B cell (primary cell): ENCODE measurements around the gene RPL37A. TPM values are rescaled to one million over a fixed set of nuclear protein-coding genes. Genes with fewer than 3 reads are reported as not detected.

Source experiments
- ATAC-seq: fragments of 200-7000 bp; cut with Tn5 transposase; one replicate; pipeline ENCODE4 v1.10.0; 2021; ENCODE audit warnings: low read depth, mild to moderate bottlenecking, moderate number of reproducible peaks, moderate library complexity
- CTCF ChIA-PET: fragments of 350-600 bp; sonication (Branson Sonifier 250); formaldehyde crosslinking; loops from one replicate; lab custom pipeline; 2021; ENCODE audit warnings: antibody characterized with exemption, inconsistent platforms; lab: Charles Lee
- POLR2A ChIA-PET: fragments of 350-600 bp; sonication (Branson Sonifier 250); formaldehyde crosslinking; loops from one replicate; lab custom pipeline; 2021; ENCODE audit warnings: antibody characterized with exemption; lab: Charles Lee
- DNase-seq: peaks from one replicate; pipeline ENCODE4 v3.0.0; 2013
- H2AFZ ChIP-seq: 2 replicates; pipeline ENCODE4 v1.6.1; 2012; ENCODE audit warnings: mild to moderate bottlenecking, low read depth, low read length; ENCODE audit not compliant: insufficient read depth, poor library complexity, severe bottlenecking
- H3K27ac ChIP-seq, 2 donors: 1 replicate in 1 of 2; 2 replicates in 1 of 2; pipeline ENCODE4 v1.5.1; 2012 to 2013; ENCODE audit warnings: low read length in 2 of 2, mild to moderate bottlenecking in 2 of 2, moderate library complexity in 1 of 2
- H3K27me3 ChIP-seq, 4 experiments: fragments of 200-600 bp in 1 of 4; sonication (generic) in 1 of 4; replicated peaks in 1 of 4; 1 replicate in 2 of 4; 2 replicates in 2 of 4; pipeline versions ENCODE4 v1.6.1 to v1.7.0; 2013 to 2016; ENCODE audit warnings: low read length in 3 of 4, mild to moderate bottlenecking in 2 of 4, mixed read lengths in 1 of 4, moderate library complexity in 1 of 4; ENCODE audit not compliant: insufficient read depth in 4 of 4, control insufficient read depth in 3 of 4; ENCODE audit errors: control extremely low read depth in 1 of 4
- H3K36me3 ChIP-seq, 2 experiments: replicated peaks in 1 of 2; 1 replicate in 1 of 2; 2 replicates in 1 of 2; pipeline versions ENCODE4 v1.6.1 to v1.7.1; 2013; ENCODE audit warnings: low read length in 1 of 2; ENCODE audit not compliant: insufficient read depth in 2 of 2, control insufficient read depth in 1 of 2; ENCODE audit errors: control extremely low read depth in 1 of 2, extremely low read depth in 1 of 2
- H3K4me1 ChIP-seq, 2 donors: fragments of 200-600 bp in 1 of 2; sonication (generic) in 1 of 2; 1 replicate in 1 of 2; 2 replicates in 1 of 2; pipeline versions ENCODE4 v1.5.1 to v1.6.1; 2013 to 2017; ENCODE audit warnings: low read length in 2 of 2; ENCODE audit not compliant: control insufficient read depth in 2 of 2, insufficient read depth in 2 of 2
- H3K4me2 ChIP-seq: replicated peaks from 2 replicates; pipeline ENCODE3; 2012; ENCODE audit warnings: mild to moderate bottlenecking, low read depth, low read length; ENCODE audit not compliant: poor library complexity, severe bottlenecking
- H3K4me3 ChIP-seq, 5 experiments: fragments of 200-600 bp in 1 of 5; sonication (generic) in 1 of 5; 1 replicate in 3 of 5; 2 replicates in 2 of 5; pipeline versions ENCODE4 v1.5.1 to v1.7.0; 2011 to 2016; ENCODE audit warnings: low read length in 4 of 5, mild to moderate bottlenecking in 4 of 5, low read depth in 2 of 5, control low read depth in 1 of 5, moderate library complexity in 1 of 5; ENCODE audit not compliant: insufficient read depth in 1 of 5; ENCODE audit errors: control extremely low read depth in 1 of 5, extremely low read depth in 1 of 5
- H3K79me2 ChIP-seq: fragments of 200-600 bp; sonication (generic); one replicate; pipeline ENCODE4 v1.6.0; 2016; ENCODE audit warnings: low read length; ENCODE audit not compliant: control insufficient read depth, insufficient read depth
- H3K9ac ChIP-seq: fragments of 200-600 bp; sonication (generic); 2 replicates; pipeline ENCODE4 v1.6.1; 2017; ENCODE audit warnings: mild to moderate bottlenecking, low read length, moderate library complexity
- H3K9me3 ChIP-seq, 3 donors: one replicate each; pipeline versions ENCODE4 v1.6.1 to v1.7.1; 2013; ENCODE audit warnings: low read length in 2 of 3; ENCODE audit not compliant: control insufficient read depth in 2 of 3, insufficient read depth in 1 of 3; ENCODE audit errors: control extremely low read depth in 1 of 3
- H4K20me1 ChIP-seq: 2 replicates; pipeline ENCODE4 v1.6.0; 2012; ENCODE audit warnings: mild to moderate bottlenecking, low read length; ENCODE audit not compliant: insufficient read depth, control insufficient read depth, poor library complexity, severe bottlenecking
- H3K27ac Mint-ChIP-seq: one replicate; pipeline ENCODE4 v1.8.0; 2021; ENCODE audit warnings: mixed read lengths
- H3K27me3 Mint-ChIP-seq: one replicate; pipeline ENCODE4 v1.8.0; 2021; ENCODE audit warnings: mixed read lengths
- H3K4me1 Mint-ChIP-seq: one replicate; pipeline ENCODE4 v1.8.0; 2021; ENCODE audit warnings: mixed read lengths
- H3K4me3 Mint-ChIP-seq: one replicate; pipeline ENCODE4 v1.8.0; 2021; ENCODE audit warnings: mixed read lengths
- H3K9me3 Mint-ChIP-seq: one replicate; pipeline ENCODE4 v1.8.0; 2022; ENCODE audit warnings: mixed read lengths; ENCODE audit not compliant: insufficient read depth
- EZH2 ChIP-seq: IDR thresholded peaks from 2 replicates; pipeline ENCODE4 v1.6.1; 2012; ENCODE audit warnings: borderline replicate concordance, low read depth, mild to moderate bottlenecking, moderate library complexity, low read length; ENCODE audit not compliant: insufficient read depth, poor library complexity, severe bottlenecking
- WGBS: methylation state at CpG from one replicate; pipeline ENCODE4 v1.1.5; 2013; ENCODE audit warnings: missing lambda C conversion rate; ENCODE audit not compliant: insufficient coverage; 5-methylcytosine and 5-hydroxymethylcytosine counted together
- intact Hi-C: fragments of 100-400 bp; cut with micrococcal nuclease; formaldehyde crosslinking; loops from one replicate; pipeline ENCODE4 v1.10.0; 2022
- polyA plus RNA-seq: library from polyadenylated mRNA; depleted of rRNA; stranded (reverse); fragments of >200 nt; gene quantifications from 2 replicates; pipeline ENCODE4 v1.2.3, GENCODE V29; 2012
- total RNA-seq, 2 donors: library from RNA; stranded (reverse); fragments of 120-200 nt in 1 of 2; gene quantifications; 1 replicate in 1 of 2; 2 replicates in 1 of 2; pipeline versions ENCODE4 v1.2.3 to v1.2.4, GENCODE V29; 2013 to 2022
- TF ChIP-seq, protein P1 (sequence below): fragments of 200-600 bp; IDR thresholded peaks from one replicate; pipeline ENCODE4 v1.8.0; 2022; ENCODE audit warnings: antibody characterized with exemption, mild to moderate bottlenecking

Gene RPL37A
- total and polyA plus RNA-seq, 2 donors (not counting 1 experiment from before 2014, with no cell fraction given): 1,571 to 3,456 TPM

- WGBS: 87% methylated on average over 8 of the region's 15 CpGs
- no peak overlapping the region for H3K4me2 ChIP-seq
- Mint-ChIP-seq H3K9me3 (no peaks in the 10 kb centered on the region), H3K27ac (peak overlapping the region; percentile 34), H3K4me3 (no peak overlapping the region), H3K27me3 (no peaks in the 10 kb centered on the region), H3K4me1 (peaks cover 18% of the 10 kb centered on the region)
- ChIA-PET POLR2A (interaction anchor here (0.7 kb wide), 1 partner anchor 348 kb away, joined by 6 read pairs; no protein-coding TSS in a partner anchor), CTCF (no interaction called here)
- no peak overlapping the region for H3K4me3 ChIP-seq
- H3K36me3 ChIP-seq: peaks cover 4 to 53% of the 10 kb centered on the region in 2 experiments
- TF ChIP-seq, protein P1, sequence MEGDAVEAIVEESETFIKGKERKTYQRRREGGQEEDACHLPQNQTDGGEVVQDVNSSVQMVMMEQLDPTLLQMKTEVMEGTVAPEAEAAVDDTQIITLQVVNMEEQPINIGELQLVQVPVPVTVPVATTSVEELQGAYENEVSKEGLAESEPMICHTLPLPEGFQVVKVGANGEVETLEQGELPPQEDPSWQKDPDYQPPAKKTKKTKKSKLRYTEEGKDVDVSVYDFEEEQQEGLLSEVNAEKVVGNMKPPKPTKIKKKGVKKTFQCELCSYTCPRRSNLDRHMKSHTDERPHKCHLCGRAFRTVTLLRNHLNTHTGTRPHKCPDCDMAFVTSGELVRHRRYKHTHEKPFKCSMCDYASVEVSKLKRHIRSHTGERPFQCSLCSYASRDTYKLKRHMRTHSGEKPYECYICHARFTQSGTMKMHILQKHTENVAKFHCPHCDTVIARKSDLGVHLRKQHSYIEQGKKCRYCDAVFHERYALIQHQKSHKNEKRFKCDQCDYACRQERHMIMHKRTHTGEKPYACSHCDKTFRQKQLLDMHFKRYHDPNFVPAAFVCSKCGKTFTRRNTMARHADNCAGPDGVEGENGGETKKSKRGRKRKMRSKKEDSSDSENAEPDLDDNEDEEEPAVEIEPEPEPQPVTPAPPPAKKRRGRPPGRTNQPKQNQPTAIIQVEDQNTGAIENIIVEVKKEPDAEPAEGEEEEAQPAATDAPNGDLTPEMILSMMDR: no peak
- no peak for TF ChIP-seq EZH2
- peaks cover 0 to 3% of the 10 kb centered on the region in 2 donors for H3K4me1 ChIP-seq
- H3K79me2 ChIP-seq: no peaks in the 10 kb centered on the region
- peaks cover 47% of the 10 kb centered on the region for H4K20me1 ChIP-seq
- intact Hi-C loops: no loop called here
- H3K27ac ChIP-seq: no peak overlapping the region
- no peaks in the 10 kb centered on the region for H3K27me3 ChIP-seq
- no peaks in the 10 kb centered on the region for H3K9me3 ChIP-seq
- no peak for ATAC-seq
- H2AFZ ChIP-seq: no peak overlapping the region
- H3K9ac ChIP-seq: no peak overlapping the region
- DNase-seq: no peak
Observed at GRCh38 chr2:216505133-216506106, 6.8 kb downstream of the RPL37A start.
